G401 (cell line): ENCODE results near the gene UNC79. TPM values are rescaled to one million over a fixed set of nuclear protein-coding genes. Genes with fewer than 3 reads are reported as not detected.

Experiments
- DNase-seq: peaks from one replicate; pipeline ENCODE4 v3.0.0-alpha.2; 2015; ENCODE audit warnings: low spot score
- in situ Hi-C: cut with HindIII; loops from 2 replicates; pipeline ENCODE4 v1.10.0; 2016; ENCODE audit warnings: low sequenced_read_pairs, mixed read lengths
- total RNA-seq: library from RNA; depleted of rRNA; stranded (reverse); fragments of >200 nt; shearing (Covaris generic); gene quantifications from 2 replicates; pipeline ENCODE4 v1.2.3, GENCODE V29; 2014

The UNC79 gene
- total RNA-seq, 1 experiment from 2014 or later = 0.44 TPM

- in situ Hi-C loops = no loop called here
- no peak for DNase-seq
Observed at GRCh38 chr14:93716002-93716745, 285.4 kb downstream of the UNC79 start.

- DNase-seq = no peak
- in situ Hi-C loops = no loop called here
Observed at GRCh38 chr14:93716746-93717667, 286.3 kb downstream of the UNC79 start.

GRCh38 chr14:93717668-93718320, 287.1 kb downstream of the UNC79 start:
- in situ Hi-C loops = no loop called here

GRCh38 chr14:93719256-93719655, 288.5 kb downstream of the UNC79 start:
- DNase-seq = no peak
- in situ Hi-C loops = no loop called here

More at GRCh38 chr14:93717668-93718320, 287.1 kb downstream of the UNC79 start:
- no peak for DNase-seq

GRCh38 chr14:93720076-93720815, 289.5 kb downstream of the UNC79 start:
- DNase-seq = no peak
- in situ Hi-C loops = no loop called here

- DNase-seq = no peak
- in situ Hi-C loops = no loop called here
Observed at GRCh38 chr14:93720981-93721483, 290.3 kb downstream of the UNC79 start.

GRCh38 chr14:93723001-93723400, 292.3 kb downstream of the UNC79 start:
- in situ Hi-C loops = no loop called here
- no peak for DNase-seq

GRCh38 chr14:93725002-93725582, 294.4 kb downstream of the UNC79 start:
- in situ Hi-C loops = no loop called here
- DNase-seq = no peak

GRCh38 chr14:93725993-93726392, 295.3 kb downstream of the UNC79 start:
- in situ Hi-C loops = no loop called here
- no peak for DNase-seq

GRCh38 chr14:93727039-93727740, 296.5 kb downstream of the UNC79 start:
- DNase-seq = no peak
- in situ Hi-C loops = no loop called here

GRCh38 chr14:93727917-93728650, 297.3 kb downstream of the UNC79 start:
- DNase-seq = no peak
- in situ Hi-C loops = no loop called here

GRCh38 chr14:93728651-93729016, 297.9 kb downstream of the UNC79 start:
- DNase-seq = no peak
- in situ Hi-C loops = no loop called here

GRCh38 chr14:93729993-93730392, 299.3 kb downstream of the UNC79 start:
- DNase-seq = no peak
- in situ Hi-C loops = no loop called here

GRCh38 chr14:93731753-93732152, 301.0 kb downstream of the UNC79 start:
- DNase-seq = no peak
- in situ Hi-C loops = no loop called here

GRCh38 chr14:93732524-93732923, 301.8 kb downstream of the UNC79 start:
- DNase-seq = peak; percentile 12
- in situ Hi-C loops = no loop called here

- no peak for DNase-seq
- in situ Hi-C loops = no loop called here
Observed at GRCh38 chr14:93733231-93733630, 302.5 kb downstream of the UNC79 start.

GRCh38 chr14:93733631-93734030, 302.9 kb downstream of the UNC79 start:
- in situ Hi-C loops = no loop called here
- DNase-seq = no peak
